Measurements from ENCODE around the gene PLEKHH3.
A peak's percentile ranks its signal among the peaks of the same experiment; 100 is the strongest.
"Not testable (repeated sequence)": the region's sequence is repeated elsewhere in the genome, so short reads cannot be mapped to it uniquely, and the experiment has no call there.

PLEKHH3 gene

DNA sequence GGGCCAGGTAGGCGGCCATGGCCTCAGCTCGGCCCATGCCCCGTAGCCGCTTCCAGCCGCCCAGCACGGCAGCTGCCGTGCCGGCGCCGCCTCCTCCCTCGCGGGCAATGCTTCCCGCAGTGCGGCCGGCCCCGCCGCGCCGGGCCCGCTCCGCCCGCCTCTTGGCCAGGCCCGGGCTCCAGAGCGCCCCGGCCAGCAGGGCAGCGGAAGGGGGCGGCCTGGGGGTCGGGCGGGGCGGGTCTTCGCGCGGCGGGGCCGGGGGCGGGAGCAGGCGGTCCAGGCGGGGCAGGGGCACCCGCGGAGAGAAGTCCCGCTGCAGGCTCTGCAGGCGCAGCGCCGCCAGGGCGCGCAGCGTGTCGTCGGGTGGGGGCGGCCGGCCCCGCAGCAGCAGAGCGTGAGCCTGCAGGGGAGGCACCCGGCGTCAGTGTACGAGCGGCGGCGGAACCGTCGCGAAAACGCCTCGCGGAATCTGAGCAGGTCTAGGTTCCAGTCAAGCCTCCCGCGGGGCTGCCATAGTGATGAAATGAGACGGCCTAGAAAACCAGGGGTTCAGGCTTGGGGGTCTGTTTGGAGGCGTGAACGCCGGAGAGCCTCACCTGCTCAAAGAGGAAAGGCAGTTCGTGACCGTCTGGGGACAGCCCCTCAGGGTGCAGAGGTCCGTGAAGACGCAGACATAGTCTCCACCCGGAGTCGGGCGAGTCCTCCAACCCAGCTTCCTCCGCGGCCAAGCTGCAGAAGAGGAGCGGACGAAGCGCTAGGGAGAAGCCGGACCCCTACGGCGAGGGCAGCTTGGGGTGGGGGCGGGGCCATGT is 6.6 kb downstream of the PLEKHH3 start:
- no peak for DNase-seq

DNA sequence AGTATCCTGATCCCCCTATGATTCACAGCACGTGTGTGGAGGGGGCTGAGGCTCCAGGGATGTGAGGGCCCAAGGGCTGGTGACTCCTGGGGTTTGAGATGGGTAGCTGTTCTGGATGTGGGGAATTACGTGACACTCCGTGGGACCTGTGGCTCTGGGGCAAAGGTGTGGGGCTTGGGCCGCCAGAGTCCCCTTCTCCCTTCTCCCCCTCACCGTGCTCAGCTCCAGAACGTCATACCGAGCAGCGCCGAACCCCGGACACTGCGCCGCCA is 7.2 kb downstream of the PLEKHH3 start:
- no peak for DNase-seq

DNA sequence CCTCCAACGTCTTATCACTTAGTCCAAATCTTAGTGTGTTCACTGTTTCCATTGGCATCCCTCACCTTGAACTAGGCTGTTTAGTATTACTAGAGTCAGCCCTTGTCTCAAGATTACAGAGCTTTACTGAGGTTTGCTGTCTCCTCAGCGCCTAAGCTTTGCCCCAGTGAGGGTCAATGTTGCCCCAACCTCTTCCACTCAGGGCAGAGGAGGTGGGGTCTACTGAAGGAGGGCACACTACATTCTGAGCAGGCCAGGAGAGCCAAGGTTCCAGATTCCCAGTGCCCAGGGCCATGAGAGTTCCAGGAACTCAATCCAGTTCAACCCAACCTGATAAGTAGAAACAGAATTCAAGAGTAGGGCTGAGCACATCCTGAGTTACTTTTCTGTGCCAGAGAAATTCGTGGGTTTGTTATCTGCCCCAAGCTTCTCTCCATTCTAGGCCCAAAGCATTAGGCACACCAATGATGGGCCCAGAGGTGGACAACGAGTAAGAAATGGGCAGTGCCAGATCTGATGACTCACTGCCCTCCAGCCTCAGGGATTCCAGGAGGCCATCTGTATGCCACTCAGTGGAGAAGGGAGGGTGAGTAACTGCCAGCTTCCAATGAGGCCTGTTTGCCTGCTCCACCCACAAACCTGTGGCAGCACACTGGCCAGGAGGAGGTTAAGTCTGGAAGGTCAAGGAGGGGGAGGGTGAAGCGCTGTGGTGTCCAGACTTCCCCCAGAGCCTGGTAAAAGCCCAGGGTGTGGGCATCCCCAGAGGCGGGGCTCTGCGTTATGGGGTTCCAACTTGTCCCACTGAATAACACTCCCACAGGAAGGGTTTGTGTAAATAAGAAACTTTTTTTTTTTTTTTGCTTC is 9.5 kb downstream of the PLEKHH3 start:
- no peak for DNase-seq

DNA sequence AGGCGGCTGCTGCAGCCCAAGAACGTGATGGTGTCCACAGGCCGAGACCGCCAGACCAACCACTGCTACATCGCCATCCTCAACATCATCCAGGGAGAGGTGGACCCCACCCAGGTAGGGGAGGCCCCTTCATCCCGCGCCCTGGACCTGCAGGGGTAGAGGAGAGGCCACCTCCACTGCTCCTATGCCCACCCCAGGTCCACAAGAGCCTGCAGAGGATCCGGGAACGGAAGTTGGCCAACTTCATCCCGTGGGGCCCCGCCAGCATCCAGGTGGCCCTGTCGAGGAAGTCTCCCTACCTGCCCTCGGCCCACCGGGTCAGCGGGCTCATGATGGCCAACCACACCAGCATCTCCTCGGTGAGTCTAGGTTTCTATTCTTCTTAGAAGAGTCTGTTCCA is 10.7 kb downstream of the PLEKHH3 start:
- not testable (repeated sequence) for DNase-seq

DNA sequence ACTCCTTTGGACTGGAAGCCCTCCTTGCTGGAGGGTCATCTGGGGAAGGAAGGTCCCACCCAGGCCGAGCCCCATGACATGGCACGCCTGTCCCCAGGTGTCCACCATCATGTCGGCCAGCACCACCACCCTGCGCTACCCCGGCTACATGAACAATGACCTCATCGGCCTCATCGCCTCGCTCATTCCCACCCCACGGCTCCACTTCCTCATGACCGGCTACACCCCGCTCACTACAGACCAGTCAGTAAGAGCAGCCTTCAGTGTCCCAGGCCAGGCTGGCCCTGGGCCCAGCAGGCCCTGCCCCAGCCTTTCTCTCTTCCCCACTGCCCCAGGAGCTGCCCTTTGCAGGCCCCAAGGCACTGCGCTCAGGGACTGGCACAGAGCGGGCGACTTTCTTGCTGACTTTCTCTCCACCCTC is 11.2 kb downstream of the PLEKHH3 start:
- no peak for DNase-seq

DNA sequence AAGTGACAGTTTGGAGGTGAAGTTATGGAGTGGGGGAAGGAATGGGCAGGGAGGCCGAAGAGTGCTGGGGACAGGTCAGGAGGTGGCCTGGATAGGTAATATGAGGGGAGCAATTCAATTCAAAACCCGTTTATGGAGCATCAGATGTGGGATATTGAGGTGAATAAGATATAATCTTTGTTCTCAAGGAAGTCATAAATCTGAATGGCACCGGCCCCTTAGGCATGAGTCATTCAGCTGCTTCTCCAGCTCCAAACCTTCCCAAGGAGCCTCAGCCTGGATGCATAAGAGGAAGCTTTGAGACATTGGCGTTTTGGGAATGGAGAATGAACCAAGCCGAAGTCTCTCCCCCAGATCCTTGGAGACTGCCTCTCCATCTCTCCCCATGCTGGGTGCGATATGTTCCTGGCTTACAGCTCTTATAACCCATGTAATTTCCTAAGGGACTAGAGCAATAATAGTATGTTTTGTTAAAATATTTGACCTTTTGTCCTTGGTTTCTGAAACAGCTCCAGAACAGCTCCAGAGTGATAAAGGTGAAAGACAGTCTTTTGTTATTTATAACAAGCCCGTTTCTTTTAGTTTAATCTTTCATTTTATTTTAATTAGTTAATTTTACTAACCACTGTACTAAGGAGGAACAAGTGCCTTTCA is 16.0 kb downstream of the PLEKHH3 start:
- no peak for DNase-seq

DNA sequence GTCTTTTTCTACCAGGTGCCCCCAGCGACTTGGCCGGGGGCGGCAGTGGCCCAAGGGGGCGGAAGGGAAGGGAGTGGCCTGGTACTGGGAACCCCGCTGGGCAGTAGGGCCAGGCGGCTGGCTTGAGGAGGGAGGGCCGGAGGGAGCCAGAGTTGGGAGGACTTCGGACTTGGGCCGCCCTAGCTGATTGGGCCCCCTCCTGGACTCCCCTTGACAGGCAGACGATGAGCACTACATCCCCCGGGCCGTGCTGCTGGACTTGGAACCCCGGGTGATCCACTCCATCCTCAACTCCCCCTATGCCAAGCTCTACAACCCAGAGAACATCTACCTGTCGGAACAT is 16.9 kb downstream of the PLEKHH3 start:
- not testable (repeated sequence) for DNase-seq

DNA sequence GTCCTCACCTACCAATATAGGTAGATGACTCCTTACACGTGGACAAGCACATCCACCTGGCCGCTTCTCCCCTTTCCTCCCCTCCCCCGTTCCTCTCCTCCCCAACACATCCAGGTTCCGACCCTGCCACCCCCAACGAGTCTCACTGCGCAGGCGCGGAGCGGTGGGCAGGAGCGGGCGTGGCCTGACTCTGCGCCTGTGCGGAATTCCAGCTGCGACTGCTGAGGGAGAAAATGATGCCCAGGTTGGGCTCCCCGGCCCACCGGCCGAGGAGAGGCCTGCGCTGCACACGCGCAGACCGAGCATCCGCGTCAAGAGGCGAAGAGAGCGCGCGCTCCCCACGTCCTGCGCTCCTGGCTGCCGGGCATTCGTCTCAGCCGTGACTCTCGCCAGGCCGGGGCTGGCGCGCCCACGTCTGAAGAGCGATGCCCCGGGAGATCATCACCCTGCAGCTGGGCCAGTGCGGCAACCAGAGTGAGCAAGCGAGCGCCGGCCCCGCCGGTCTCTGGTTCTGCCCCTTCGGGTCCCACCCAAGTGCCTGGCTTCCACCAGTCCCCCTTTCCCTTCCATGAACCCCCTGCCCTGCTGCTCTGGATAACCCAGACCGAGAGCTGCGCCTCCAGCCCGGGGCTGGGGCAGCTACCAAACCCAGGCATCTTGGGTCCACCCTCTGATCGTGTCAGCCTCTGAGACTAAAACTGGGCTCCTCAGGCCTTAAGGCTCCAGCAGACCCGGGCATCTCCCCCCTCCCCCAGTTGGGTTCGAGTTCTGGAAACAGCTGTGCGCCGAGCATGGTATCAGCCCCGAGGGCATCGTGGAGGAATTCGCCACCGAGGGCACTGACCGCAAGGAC is 17.5 kb downstream of the PLEKHH3 start, which contains the start of gene TUBG2:
TSS of gene TUBG2 (plus strand) at position 206 of the 853 bp plus-strand sequence. CDS start at position 426, 220 bp downstream.
- DNase-seq: peak; percentile 94

DNA sequence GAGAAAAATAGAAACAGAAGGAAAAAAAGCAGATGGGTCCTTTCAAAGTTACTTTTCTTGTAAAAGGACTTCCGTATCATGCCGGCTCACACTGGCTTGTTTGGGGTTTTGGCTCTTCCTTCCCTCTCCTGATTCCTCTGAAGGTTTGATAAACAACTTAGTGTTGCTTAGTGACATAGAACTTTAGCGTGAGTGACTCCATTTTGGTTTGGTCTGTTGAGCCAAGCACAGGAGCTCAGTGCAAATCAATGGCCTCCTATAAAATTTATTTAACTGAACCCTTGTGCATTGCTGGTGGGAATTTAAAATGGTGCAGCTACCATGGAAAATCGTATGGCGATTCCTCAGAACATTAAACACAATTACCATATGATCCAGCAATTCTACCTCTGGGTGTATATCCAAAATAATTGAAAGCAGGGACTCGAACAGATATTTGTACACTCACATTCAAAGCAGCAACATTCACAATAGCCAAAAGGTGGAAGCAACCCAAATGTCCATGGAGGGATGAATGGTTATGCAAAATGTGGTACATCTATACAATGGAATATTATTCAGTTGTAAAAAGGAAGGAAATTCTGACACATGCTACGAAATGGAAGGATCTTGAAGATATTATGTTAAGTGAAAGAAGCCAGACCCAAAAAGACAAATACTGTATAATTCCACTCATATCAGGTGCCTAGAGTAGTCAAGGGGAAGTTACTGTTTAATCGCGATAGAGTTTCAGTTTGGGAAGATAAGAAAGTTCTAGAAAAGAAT is 18.8 kb downstream of the PLEKHH3 start:
- no peak for DNase-seq

DNA sequence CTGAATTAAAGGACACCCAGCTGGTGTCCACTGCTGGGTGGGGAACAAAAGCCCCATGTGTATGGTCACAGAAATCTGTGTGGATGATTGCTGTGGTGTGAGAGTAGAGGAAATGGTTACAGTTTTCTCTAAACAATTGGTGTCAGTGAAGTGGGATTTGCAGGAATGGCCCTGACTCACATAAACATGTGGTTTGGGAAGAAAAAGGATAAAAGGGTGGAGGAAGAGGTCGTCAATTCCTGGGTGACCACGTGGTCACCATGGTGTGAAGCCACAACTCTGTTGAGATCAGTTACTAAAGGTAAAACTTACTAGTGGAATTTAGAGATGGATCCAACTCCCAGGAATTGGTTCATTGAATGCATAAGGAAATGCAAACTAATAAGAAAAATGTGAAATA is 21.3 kb downstream of the PLEKHH3 start:
- DNase-seq: no peak

DNA sequence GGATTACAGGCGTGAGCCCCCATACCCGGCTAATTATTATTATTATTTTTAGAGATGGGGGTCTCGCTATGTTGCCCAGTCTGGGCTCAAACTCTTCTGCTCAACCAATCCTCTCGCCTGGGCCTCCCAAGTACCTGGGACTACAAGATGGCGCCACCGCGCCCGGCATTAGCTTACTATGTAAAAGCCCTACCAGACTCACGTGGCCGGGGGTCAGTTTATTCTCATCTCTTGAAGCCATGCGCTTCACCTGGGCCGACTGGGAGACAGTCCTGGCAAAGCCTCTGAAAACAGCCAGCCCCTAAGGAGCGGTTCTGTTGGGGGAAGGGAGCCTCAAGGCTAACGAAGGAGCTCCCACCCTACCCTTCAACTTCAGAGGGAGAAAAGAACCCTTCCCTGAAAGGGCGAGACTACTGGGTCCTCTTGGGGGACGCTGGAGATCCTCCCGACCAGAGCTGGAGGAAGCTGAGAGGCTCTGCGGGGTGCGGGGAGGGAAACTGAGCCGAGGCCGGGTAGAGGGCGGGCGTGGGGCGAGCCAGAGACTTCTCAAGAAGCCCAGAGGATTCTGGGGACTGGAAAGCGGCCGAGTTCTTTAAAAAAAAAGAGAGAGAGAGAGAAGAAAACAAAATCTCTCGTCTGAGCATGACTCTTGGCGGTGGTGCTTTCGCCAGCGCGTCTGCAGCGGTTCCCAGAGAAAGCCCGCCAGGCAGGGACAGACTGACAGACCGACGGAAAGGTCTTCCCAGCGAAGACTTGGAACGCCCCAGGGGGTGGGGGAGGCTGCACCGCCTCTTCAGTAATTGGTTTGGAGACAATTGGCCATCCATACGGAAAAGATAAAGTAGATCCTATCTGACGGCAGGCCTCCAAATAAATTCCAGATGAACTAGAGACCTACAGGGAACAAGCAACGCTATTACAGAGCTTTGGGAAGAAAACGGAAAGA is 23.3 kb downstream of the PLEKHH3 start:
- no peak for DNase-seq

DNA sequence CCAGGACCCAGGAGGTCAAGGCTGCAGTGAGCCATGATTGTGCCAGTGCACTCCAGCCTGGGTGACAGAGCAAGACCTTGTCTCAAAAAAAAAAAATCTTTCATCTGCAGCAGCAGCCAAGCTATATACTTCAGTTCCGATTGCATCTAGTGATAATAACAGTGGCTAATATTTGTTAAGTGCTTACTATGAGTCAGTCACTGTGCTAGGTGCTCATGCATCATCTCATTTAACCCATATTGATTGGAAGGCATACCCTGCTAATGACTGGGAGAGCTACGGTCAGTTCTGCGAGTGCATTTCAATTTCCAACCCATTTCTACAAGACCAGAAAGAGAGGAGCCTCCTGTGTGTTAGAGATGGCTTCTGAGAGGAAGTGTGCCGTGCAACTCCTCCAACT is 25.4 kb downstream of the PLEKHH3 start:
- no peak for DNase-seq

DNA sequence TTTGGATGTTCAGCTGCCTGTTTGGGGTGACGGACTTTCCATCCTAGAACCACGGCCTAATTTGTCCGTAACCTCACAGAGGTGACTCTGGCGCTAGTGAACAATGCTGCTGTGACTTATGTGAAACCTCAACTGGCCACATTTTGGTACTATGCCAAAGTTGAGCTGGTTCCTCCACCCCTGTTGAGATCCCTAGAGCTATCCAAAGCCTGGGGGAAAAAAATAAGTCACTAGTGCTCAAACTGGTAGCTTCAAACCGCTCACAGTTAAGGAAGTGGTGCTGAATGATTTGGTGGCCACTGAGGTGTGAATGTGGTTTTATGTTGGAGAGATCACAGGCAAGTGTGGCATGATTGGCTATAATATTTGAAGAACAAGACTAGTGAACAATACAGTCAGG is 29.0 kb downstream of the PLEKHH3 start:
- no peak for DNase-seq

DNA sequence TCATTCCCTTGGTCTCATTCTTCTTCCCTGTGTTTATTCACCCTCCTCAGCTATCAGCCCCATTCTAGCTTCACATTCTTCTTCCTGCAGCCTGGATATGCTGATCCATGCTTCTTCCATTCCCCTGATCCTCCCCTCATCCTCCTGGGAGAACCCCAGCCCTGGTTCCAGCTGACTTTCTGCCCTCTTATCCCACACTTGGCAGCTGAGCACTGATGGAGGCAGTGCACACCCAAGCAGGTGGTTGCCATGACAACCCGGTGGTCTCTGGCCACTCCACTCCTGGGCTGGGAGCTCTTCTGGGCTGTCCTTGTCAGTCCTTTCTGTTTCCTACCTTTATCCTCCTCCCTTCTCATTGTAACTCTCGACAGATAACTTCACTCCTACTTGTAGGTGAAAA is 34.5 kb downstream of the PLEKHH3 start:
- no peak for DNase-seq

DNA sequence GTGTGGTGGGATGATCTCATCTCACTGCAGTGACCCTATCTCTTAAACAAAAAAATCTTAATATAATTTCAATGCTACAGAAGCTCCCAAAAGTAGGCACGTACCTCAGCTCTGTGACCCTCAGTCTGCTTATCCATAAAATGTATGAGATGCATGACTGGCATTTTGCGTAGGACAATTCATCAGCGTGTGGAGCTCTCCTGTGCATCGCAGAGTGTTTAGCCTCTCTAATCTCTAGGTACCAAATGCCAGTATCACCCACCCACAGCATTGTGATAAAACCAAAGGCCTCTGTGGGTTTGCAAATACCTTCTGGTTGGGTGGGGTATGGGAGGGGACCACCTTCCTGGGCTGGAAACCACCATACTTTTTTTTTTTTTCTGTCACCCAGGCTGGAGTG is 36.7 kb downstream of the PLEKHH3 start:
- no peak for DNase-seq

DNA sequence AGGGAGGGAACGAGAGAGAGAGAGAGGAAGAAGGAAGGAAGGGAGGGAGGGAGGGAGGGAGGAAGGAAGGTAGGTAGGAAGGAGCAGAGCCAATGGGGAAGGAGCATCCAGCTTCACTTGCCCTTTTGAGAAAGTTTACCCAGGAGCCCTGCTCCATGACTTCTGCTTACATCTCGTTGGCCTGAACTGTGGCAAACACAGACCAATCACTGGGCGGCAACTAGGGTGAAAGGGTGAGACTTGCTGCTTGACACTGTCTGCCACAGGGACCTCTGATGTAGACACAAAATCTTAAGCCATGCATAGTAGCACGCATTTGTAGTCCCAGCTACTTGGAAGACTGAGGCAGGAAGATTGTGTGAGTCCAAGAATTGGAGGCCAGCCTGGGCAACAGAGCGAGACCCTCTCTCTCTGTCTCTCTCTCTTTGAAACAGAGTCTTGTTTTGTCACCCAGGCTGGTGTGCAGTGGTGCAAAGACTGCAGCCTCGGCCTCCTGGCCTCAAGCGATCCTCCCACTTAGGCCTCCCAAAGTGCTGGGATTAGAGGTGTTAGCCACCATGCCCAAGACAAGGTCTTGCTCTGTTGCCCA is 37.2 kb downstream of the PLEKHH3 start:
- no peak for DNase-seq

DNA sequence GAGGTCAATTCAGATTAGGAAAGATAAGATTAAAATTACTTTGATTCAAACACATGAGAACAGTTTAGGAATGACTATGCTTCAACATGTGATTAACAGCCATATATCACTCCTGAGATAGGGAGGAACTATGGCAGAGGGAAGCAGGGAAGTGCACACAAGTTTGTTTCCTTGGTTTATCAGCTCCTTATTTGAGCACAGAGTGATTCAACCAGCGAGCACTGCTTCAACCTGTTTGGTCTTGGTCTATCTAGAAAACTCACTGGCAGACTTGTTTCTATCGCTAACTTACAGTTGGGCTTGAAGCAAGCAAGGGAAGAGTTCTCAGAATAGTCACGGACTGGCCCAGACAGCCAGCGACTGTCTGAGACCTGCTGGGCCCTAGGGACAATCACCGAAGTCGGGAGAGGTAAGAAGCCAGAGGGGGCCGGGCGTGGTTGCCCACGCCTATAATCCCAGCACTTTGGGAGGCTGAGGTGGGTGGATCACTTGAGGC is 43.8 kb downstream of the PLEKHH3 start:
- DNase-seq: no peak

DNA sequence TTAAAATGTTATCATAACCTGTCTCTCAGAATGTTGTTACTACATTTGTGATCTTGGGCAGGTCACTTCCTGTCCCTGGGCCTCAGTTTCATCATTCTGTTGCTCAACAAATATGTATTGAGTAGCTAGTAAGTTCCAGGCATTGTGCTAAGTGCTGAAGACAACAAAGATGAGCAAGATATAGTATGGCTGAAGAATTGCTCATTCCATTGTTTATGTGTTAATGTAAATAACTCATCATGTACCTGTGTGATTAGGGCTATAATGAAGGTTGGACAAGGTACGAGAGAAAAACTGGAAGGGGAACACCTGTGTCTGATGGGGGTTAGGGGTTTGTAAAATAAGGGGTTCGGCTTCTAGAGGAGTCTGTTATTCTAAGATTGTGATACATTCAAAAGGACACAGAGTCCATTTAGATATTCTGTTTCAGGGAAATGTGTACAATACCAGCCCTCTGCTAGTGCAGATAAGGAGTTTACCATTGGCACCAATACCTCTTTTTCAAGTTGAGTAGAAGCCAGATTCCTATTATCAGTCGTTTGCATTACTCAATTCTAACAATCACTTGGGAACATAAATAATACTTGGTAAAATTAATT is 47.3 kb downstream of the PLEKHH3 start:
- no peak for DNase-seq

DNA sequence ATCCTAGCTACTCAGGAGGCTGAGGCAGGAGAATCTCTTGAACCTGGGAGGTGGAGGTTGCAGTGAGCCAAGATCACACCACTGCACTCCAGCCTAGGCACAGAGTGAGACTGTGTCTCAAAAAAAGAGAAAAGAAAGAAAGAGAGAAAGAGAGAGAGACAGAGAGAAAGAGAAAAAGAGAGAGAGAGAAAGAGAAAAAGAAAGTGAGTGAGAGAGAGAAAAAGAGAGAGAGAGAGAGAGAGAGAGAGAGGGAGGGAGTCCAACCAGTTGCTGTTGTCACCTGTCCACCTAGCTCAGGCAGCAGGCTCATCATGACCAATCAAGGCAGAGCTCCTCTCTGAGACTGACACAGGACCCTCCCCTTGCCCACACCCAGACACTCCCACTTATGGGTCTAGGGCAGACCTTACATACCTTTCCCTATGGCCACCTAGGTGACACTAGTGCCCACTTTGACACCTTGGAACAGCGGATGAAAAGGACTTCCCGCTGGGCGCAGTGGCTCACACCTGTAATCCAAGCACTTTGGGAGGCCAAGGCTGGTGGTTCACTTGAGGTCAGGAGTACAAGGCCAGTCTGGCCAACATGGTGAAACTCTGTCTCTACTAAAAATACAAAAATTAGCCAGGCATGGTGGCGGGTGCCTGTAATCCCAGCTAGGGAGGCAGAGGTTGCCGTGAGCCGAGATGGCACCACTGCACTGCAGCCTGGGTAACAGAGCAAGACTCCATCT is 49.6 kb downstream of the PLEKHH3 start:
- DNase-seq: not testable (repeated sequence)
